HEK293T (cell line): ENCODE results near the gene HHEX.
"Not testable (repeated sequence)": the region's sequence is repeated elsewhere in the genome, so short reads cannot be mapped to it uniquely, and the experiment has no call there.

ENCODE experiments used
- CTCF ChIA-PET: fragments of 350-600 bp; formaldehyde crosslinking; extraction: SDS; loops from one replicate; lab custom pipeline; 2021; ENCODE audit warnings: antibody characterized with exemption, inconsistent platforms; lab: Yijun Ruan, JAX
- POLR2A ChIA-PET: fragments of 350-600 bp; formaldehyde crosslinking; extraction: SDS; loops from one replicate; lab custom pipeline; 2020; ENCODE audit warnings: antibody characterized with exemption, inconsistent platforms; lab: Yijun Ruan, JAX
- DNase-seq: peaks from one replicate; pipeline ENCODE4 v3.0.0; 2012; ENCODE audit warnings: mixed read lengths; ENCODE audit errors: extremely low spot score
- ARNT ChIP-seq: fragments of 450-650 bp; IDR thresholded peaks from 2 replicates; pipeline ENCODE4 v1.6.1; 2017; ENCODE audit warnings: mild to moderate bottlenecking
- BHLHE40 ChIP-seq: fragments of 450-650 bp; IDR thresholded peaks from 2 replicates; pipeline ENCODE4 v1.6.1; 2016; ENCODE audit warnings: mild to moderate bottlenecking, moderate library complexity, borderline replicate concordance
- CTBP1 ChIP-seq: fragments of 450-650 bp; IDR thresholded peaks from 2 replicates; pipeline ENCODE4 v1.6.1; 2016; ENCODE audit warnings: borderline replicate concordance
- ELF4 ChIP-seq: fragments of 450-650 bp; IDR thresholded peaks from 2 replicates; pipeline ENCODE4 v1.6.1; 2017; ENCODE audit warnings: antibody characterized with exemption
- FOXA1 ChIP-seq: fragments of 450-650 bp; IDR thresholded peaks from 2 replicates; pipeline ENCODE4 v1.6.1; 2016; ENCODE audit warnings: mild to moderate bottlenecking
- FOXK2 ChIP-seq: fragments of 450-650 bp; IDR thresholded peaks from 2 replicates; pipeline ENCODE4 v1.6.1; 2016; ENCODE audit warnings: mild to moderate bottlenecking
- FOXM1 ChIP-seq: fragments of 450-650 bp; IDR thresholded peaks from 2 replicates; pipeline ENCODE4 v1.6.1; 2017; ENCODE audit warnings: mild to moderate bottlenecking, borderline replicate concordance
- HDGF ChIP-seq: fragments of 450-650 bp; IDR thresholded peaks from 2 replicates; pipeline ENCODE4 v1.6.1; 2017; ENCODE audit warnings: antibody characterized with exemption, borderline replicate concordance
- L3MBTL2 ChIP-seq: fragments of 450-650 bp; conservative IDR thresholded peaks from 2 replicates; pipeline ENCODE4 v1.6.1; 2016; ENCODE audit warnings: mild to moderate bottlenecking
- LEF1 ChIP-seq: fragments of 450-650 bp; IDR thresholded peaks from 2 replicates; pipeline ENCODE4 v1.6.1; 2017; ENCODE audit warnings: mild to moderate bottlenecking, borderline replicate concordance
- NFRKB ChIP-seq: fragments of 450-650 bp; IDR thresholded peaks from 2 replicates; pipeline ENCODE4 v1.6.1; 2016; ENCODE audit warnings: mild to moderate bottlenecking, moderate library complexity
- SP1 ChIP-seq: fragments of 450-650 bp; IDR thresholded peaks from 2 replicates; pipeline ENCODE4 v1.6.1; 2017
- SUZ12 ChIP-seq: fragments of 450-650 bp; IDR thresholded peaks from 2 replicates; pipeline ENCODE4 v1.6.1; 2016; ENCODE audit warnings: mild to moderate bottlenecking
- TARDBP ChIP-seq: fragments of 450-650 bp; IDR thresholded peaks from 2 replicates; pipeline ENCODE4 v1.6.1; 2016
- ZNF384 ChIP-seq: fragments of 450-650 bp; IDR thresholded peaks from 2 replicates; pipeline ENCODE4 v1.6.1; 2016
- TF ChIP-seq, protein P1 (sequence below): fragments of 450-650 bp; IDR thresholded peaks from 2 replicates; pipeline ENCODE4 v1.6.1; 2016

Gene HHEX

GRCh38 chr10:92729886-92730285 lies 40.1 kb downstream of the HHEX start:
- ChIA-PET POLR2A (no interaction called here), CTCF (no interaction called here)
- DNase-seq, result no peak
- TF ChIP-seq SUZ12 (no peak), BHLHE40 (no peak)

DNA sequence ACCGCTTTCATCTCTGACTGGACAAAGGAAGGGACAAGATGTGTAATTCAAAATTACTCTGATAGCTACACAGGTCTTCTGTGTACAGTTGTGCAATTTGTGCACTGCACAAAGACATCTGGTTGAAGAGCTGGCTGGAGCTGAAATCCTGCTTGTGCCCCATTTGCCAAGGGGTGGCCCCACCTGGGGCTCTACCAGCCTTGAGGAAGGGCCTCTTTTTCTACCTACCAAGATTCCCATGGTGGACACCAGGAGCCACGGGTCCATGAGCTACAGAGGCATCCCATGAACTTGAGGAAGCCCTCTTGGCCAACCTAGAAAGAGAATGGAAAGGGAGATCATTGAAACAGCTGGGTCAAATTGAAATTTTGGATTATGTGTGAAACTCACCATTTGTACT lies 43.2 kb downstream of the HHEX start:
- DNase-seq, result no peak
- TF ChIP-seq TARDBP, result no peak
- TF ChIP-seq ARNT, result no peak
- no peak for TF ChIP-seq CTBP1
- TF ChIP-seq ELF4, result no peak
- no peak for TF ChIP-seq NFRKB
- TF ChIP-seq FOXA1, result no peak
- no peak for TF ChIP-seq LEF1
- ChIA-PET CTCF (no interaction called here), POLR2A (interaction anchor here (1.0 kb wide), 1 partner anchor 43 kb away, joined by 4 read pairs; the partner anchor contains the start of gene HHEX)

- CTCF ChIA-PET, result no interaction called here
- DNase-seq, result no peak
- POLR2A ChIA-PET, result no interaction called here
- TF ChIP-seq ELF4 (no peak), LEF1 (no peak), L3MBTL2 (no peak), TARDBP (no peak), SUZ12 (no peak), HDGF (no peak), ZNF384 (no peak), FOXM1 (no peak), CTBP1 (no peak), FOXA1 (no peak), FOXK2 (no peak)
Measured at GRCh38 chr10:92734301-92734700, 44.5 kb downstream of the HHEX start.

- TF ChIP-seq SP1 (no peak), SUZ12 (no peak), TARDBP (no peak), FOXM1 (no peak), FOXA1 (no peak), NFRKB (no peak), HDGF (no peak), ELF4 (no peak)
- DNase-seq, result no peak
- ChIA-PET POLR2A (interaction anchor here (1.2 kb wide), 1 partner anchor 46 kb away, joined by 3 read pairs; the partner anchor contains the start of gene HHEX), CTCF (interaction anchor here (0.8 kb wide), 1 partner anchor 16 kb away, joined by 4 read pairs; no protein-coding TSS in a partner anchor)
Measured at GRCh38 chr10:92735938-92736337, 46.2 kb downstream of the HHEX start.

- ChIA-PET CTCF (no interaction called here), POLR2A (no interaction called here)
- TF ChIP-seq SP1 (no peak), NFRKB (no peak), LEF1 (no peak), FOXA1 (no peak), L3MBTL2 (no peak), SUZ12 (no peak), TARDBP (no peak), FOXK2 (no peak), ARNT (no peak), CTBP1 (no peak), HDGF (no peak), BHLHE40 (no peak), ELF4 (no peak), ZNF384 (no peak), FOXM1 (no peak)
- TF ChIP-seq, protein P1, sequence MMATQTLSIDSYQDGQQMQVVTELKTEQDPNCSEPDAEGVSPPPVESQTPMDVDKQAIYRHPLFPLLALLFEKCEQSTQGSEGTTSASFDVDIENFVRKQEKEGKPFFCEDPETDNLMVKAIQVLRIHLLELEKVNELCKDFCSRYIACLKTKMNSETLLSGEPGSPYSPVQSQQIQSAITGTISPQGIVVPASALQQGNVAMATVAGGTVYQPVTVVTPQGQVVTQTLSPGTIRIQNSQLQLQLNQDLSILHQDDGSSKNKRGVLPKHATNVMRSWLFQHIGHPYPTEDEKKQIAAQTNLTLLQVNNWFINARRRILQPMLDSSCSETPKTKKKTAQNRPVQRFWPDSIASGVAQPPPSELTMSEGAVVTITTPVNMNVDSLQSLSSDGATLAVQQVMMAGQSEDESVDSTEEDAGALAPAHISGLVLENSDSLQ, result no peak
- DNase-seq, result no peak
Measured at GRCh38 chr10:92737484-92737883, 47.7 kb downstream of the HHEX start.

- ChIA-PET POLR2A (interaction anchor here (0.5 kb wide), 1 partner anchor 9 kb away, joined by 3 read pairs; no protein-coding TSS in a partner anchor), CTCF (no interaction called here)
- TF ChIP-seq CTBP1 (no peak), ARNT (no peak), ELF4 (no peak), SP1 (no peak), LEF1 (no peak), FOXA1 (no peak)
- TF ChIP-seq, protein P1, result no peak
- DNase-seq, result no peak
Measured at GRCh38 chr10:92740762-92741161, 51.0 kb downstream of the HHEX start.

- DNase-seq, POLR2A ChIA-PET, CTCF ChIA-PET: not testable (repeated sequence)
Measured at GRCh38 chr10:92741741-92742140, 52.0 kb downstream of the HHEX start.
